ENCODE measurements around the gene SFI1. TPM values are rescaled to one million over a fixed set of nuclear protein-coding genes. Genes with fewer than 3 reads are reported as not detected.

The SFI1 gene
- total and polyA plus RNA-seq, 4 donors = 3.1 to 16.2 (median 7.4) TPM

GRCh38 chr22:31652911-31653684 lies 156.8 kb downstream of the SFI1 start:
- Histone ChIP-seq H3K9ac (ENCODE audit: low read depth in 1 of 2, low read length in 2 of 2) (no peak overlapping the region), H3K36me3 (ENCODE audit: control insufficient read depth in 4 of 4, insufficient read depth in 3 of 4, low read depth in 1 of 4, low read length in 3 of 4) (peaks cover 4 to 8% (median 5%) of the 10 kb centered on the region in 4 donors), H3K4me1 (ENCODE audit: control insufficient read depth in 4 of 4, insufficient read depth in 4 of 4, low read length in 3 of 4) (no peaks in the 10 kb centered on the region), H3K27ac (ENCODE audit: low read depth in 1 of 2, low read length in 2 of 2) (no peak overlapping the region), H3K27me3 (ENCODE audit: control insufficient read depth in 4 of 4, insufficient read depth in 4 of 4, low read length in 3 of 4) (no peaks in the 10 kb centered on the region), H3K4me3 (ENCODE audit: low read depth in 1 of 3, low read length in 3 of 3) (no peak overlapping the region), H3K9me3 (ENCODE audit: control insufficient read depth in 4 of 4, low read length in 3 of 4) (no peaks in the 10 kb centered on the region)
- TF ChIP-seq REST (IDR thresholded peaks at IDR 0.05) = no peak
- no peak for TF ChIP-seq ZBTB33 (IDR thresholded peaks at IDR 0.05)
- TF ChIP-seq NR2F2 (IDR thresholded peaks at IDR 0.05) = no peak
- TF ChIP-seq RXRA (IDR thresholded peaks at IDR 0.05) = no peak
- no peak for TF ChIP-seq FOXA2 (IDR thresholded peaks at IDR 0.05)
- no peak for TF ChIP-seq GABPA (IDR thresholded peaks at IDR 0.05 in 1 of 2, conservative IDR thresholded peaks at IDR 0.05 in 1 of 2)
- WGBS = 86% methylated on average over 9 of the region's 9 CpGs
- DNase-seq (ENCODE audit: low spot score) = no peak

- H3K9me3 ChIP-seq (ENCODE audit: control insufficient read depth in 4 of 4, low read length in 3 of 4) = no peaks in the 10 kb centered on the region
- no peak for DNase-seq (ENCODE audit: low spot score)
- no peak for TF ChIP-seq ATF3 (IDR thresholded peaks at IDR 0.05)
- TF ChIP-seq YY1 (IDR thresholded peaks at IDR 0.05) = no peak
- TF ChIP-seq ZBTB33 (IDR thresholded peaks at IDR 0.05) = no peak
- no peak for TF ChIP-seq JUND (IDR thresholded peaks at IDR 0.05)
- no peaks in the 10 kb centered on the region for H3K4me1 ChIP-seq (ENCODE audit: control insufficient read depth in 4 of 4, insufficient read depth in 4 of 4, low read length in 3 of 4)
- H3K27me3 ChIP-seq (ENCODE audit: control insufficient read depth in 4 of 4, insufficient read depth in 4 of 4, low read length in 3 of 4) = no peaks in the 10 kb centered on the region
- no peak overlapping the region for H3K9ac ChIP-seq (ENCODE audit: low read depth in 1 of 2, low read length in 2 of 2)
- H3K4me3 ChIP-seq (ENCODE audit: low read depth in 1 of 3, low read length in 3 of 3) = no peak overlapping the region
- peaks cover 2 to 5% (median 3%) of the 10 kb centered on the region in 4 donors for H3K36me3 ChIP-seq (ENCODE audit: control insufficient read depth in 4 of 4, insufficient read depth in 3 of 4, low read depth in 1 of 4, low read length in 3 of 4)
- no peak overlapping the region for H3K27ac ChIP-seq (ENCODE audit: low read depth in 1 of 2, low read length in 2 of 2)
- WGBS = 88% methylated on average over 2 of the region's 2 CpGs
Measured at GRCh38 chr22:31653944-31654343, 157.6 kb downstream of the SFI1 start.

Data from liver (tissue), 9 donors.